SU-DHL-6 (cell line): ENCODE data around the gene RAB10.

Experiments used
- H2AFZ ChIP-seq: fragments of 200-600 bp; sonication (generic); 2 replicates; pipeline ENCODE4 v1.6.1; 2014; ENCODE audit warnings: low read depth, mild to moderate bottlenecking, moderate library complexity, mixed read lengths, antibody characterized with exemption, low read length; ENCODE audit not compliant: severe bottlenecking
- H3F3A ChIP-seq: fragments of 200-600 bp; shearing (Covaris generic); 2 replicates; pipeline ENCODE4 v1.6.0; 2016; ENCODE audit warnings: antibody characterized with exemption, mild to moderate bottlenecking; ENCODE audit not compliant: insufficient read depth
- H3K27ac ChIP-seq: fragments of 200-600 bp; sonication (generic); 2 replicates; pipeline ENCODE4 v1.5.1; 2016; ENCODE audit warnings: low read depth, mild to moderate bottlenecking, low read length, moderate library complexity, mixed read lengths
- H3K27me3 ChIP-seq: fragments of 200-600 bp; sonication (generic), shearing (Covaris generic); 2 replicates; pipeline ENCODE4 v1.6.0; 2014; ENCODE audit warnings: mild to moderate bottlenecking, low read length
- H3K36me3 ChIP-seq: fragments of 200-600 bp; sonication (generic); 2 replicates; pipeline ENCODE4 v1.6.1; 2014; ENCODE audit warnings: mild to moderate bottlenecking, low read length, mixed read lengths
- H3K4me2 ChIP-seq: fragments of 300-600, 200-600 bp; shearing (Covaris generic), sonication (generic); 2 replicates; pipeline ENCODE4 v1.6.0; 2014; ENCODE audit warnings: low read length, low read depth, mild to moderate bottlenecking; ENCODE audit not compliant: poor library complexity, severe bottlenecking
- H3K4me3 ChIP-seq: fragments of 200-600 bp; sonication (generic); 2 replicates; pipeline ENCODE4 v1.5.1; 2014; ENCODE audit warnings: antibody characterized with exemption, low read length, mild to moderate bottlenecking, mixed read lengths; ENCODE audit not compliant: insufficient read depth, poor library complexity, severe bottlenecking
- H3K79me2 ChIP-seq: fragments of 200-600 bp; sonication (generic); 2 replicates; pipeline ENCODE4 v1.6.1; 2014; ENCODE audit warnings: mild to moderate bottlenecking, low read length, moderate library complexity; ENCODE audit not compliant: insufficient read depth
- H3K9ac ChIP-seq: fragments of 200-600 bp; sonication (generic); 2 replicates; pipeline ENCODE4 v1.7.0; 2014; ENCODE audit warnings: mild to moderate bottlenecking, low read length
- H3K9me2 ChIP-seq: fragments of 200-600 bp; sonication (generic); replicated peaks from 2 replicates; pipeline ENCODE4 v1.6.1; 2014; ENCODE audit warnings: low read length; ENCODE audit not compliant: insufficient read depth
- H3K9me3 ChIP-seq: fragments of 200-600 bp; sonication (generic); 2 replicates; pipeline ENCODE4 v1.6.1; 2014; ENCODE audit warnings: low read length, mixed read lengths; ENCODE audit not compliant: insufficient read depth
- H4K20me1 ChIP-seq: fragments of 200-600 bp; sonication (generic); 2 replicates; pipeline ENCODE4 v1.6.1; 2014; ENCODE audit warnings: low read depth, mild to moderate bottlenecking, antibody characterized with exemption, low read length, moderate library complexity, mixed read lengths
- CTCF ChIP-seq: fragments of 200-600 bp; sonication (generic); IDR thresholded peaks from one replicate; pipeline ENCODE4 v1.5.1; 2017; ENCODE audit warnings: antibody characterized with exemption, mild to moderate bottlenecking, low read length, moderate library complexity; ENCODE audit not compliant: insufficient read depth, poor library complexity, severe bottlenecking
- EZH2phosphoT487 ChIP-seq: fragments of 200-600 bp; sonication (generic), shearing (Covaris generic); conservative IDR thresholded peaks from 2 replicates; pipeline ENCODE4 v1.6.1; 2018; ENCODE audit warnings: mild to moderate bottlenecking, antibody characterized with exemption, low read length, moderate library complexity, mixed read lengths

The RAB10 gene

GRCh38 chr2:26043109-26043508, 9.2 kb downstream of the RAB10 start:
- H3K9me2 ChIP-seq = no peaks in the 10 kb centered on the region
- no peak overlapping the region for H2AFZ ChIP-seq
- H3F3A ChIP-seq = no peaks in the 10 kb centered on the region; the same call in 1 of the 2 replicates
- TF ChIP-seq CTCF = no peak
- no peak for TF ChIP-seq EZH2phosphoT487
- no peak overlapping the region for H3K4me2 ChIP-seq
- H3K9me3 ChIP-seq = no peaks in the 10 kb centered on the region
- no peak overlapping the region for H3K4me3 ChIP-seq
- peaks cover 100% of the 10 kb centered on the region for H3K79me2 ChIP-seq
- no peaks in the 10 kb centered on the region for H3K27me3 ChIP-seq
- peaks cover 16% of the 10 kb centered on the region; the same call in 1 of the 2 replicates for H4K20me1 ChIP-seq
- H3K9ac ChIP-seq = no peak overlapping the region
- peaks cover 3% of the 10 kb centered on the region; the same call in 1 of the 2 replicates for H3K36me3 ChIP-seq
- no peak overlapping the region for H3K27ac ChIP-seq

GRCh38 chr2:26043862-26044696, 10.2 kb downstream of the RAB10 start:
- TF ChIP-seq EZH2phosphoT487 = no peak
- no peak for TF ChIP-seq CTCF
- no peaks in the 10 kb centered on the region for H3K27me3 ChIP-seq
- no peak overlapping the region for H3K4me2 ChIP-seq
- H3K9me2 ChIP-seq = no peaks in the 10 kb centered on the region
- H3F3A ChIP-seq = no peaks in the 10 kb centered on the region; the same call in 1 of the 2 replicates
- no peak overlapping the region for H3K4me3 ChIP-seq
- no peak overlapping the region for H3K9ac ChIP-seq
- H4K20me1 ChIP-seq = peaks cover 16% of the 10 kb centered on the region; the same call in 1 of the 2 replicates
- no peak overlapping the region for H2AFZ ChIP-seq
- no peaks in the 10 kb centered on the region for H3K9me3 ChIP-seq
- peaks cover 3% of the 10 kb centered on the region; the same call in 1 of the 2 replicates for H3K36me3 ChIP-seq
- no peak overlapping the region for H3K27ac ChIP-seq
- H3K79me2 ChIP-seq = peaks cover 100% of the 10 kb centered on the region

- Histone ChIP-seq H3K4me3 (no peak overlapping the region), H3K9me2 (no peaks in the 10 kb centered on the region), H2AFZ (no peak overlapping the region), H3K79me2 (peaks cover 99% of the 10 kb centered on the region), H3K27ac (no peak overlapping the region), H3K4me2 (no peak overlapping the region), H3K9me3 (no peaks in the 10 kb centered on the region), H3K36me3 (no peaks in the 10 kb centered on the region), H4K20me1 (peaks cover 12% of the 10 kb centered on the region), H3K9ac (no peak overlapping the region), H3K27me3 (no peaks in the 10 kb centered on the region), H3F3A (no peaks in the 10 kb centered on the region; the same call in 1 of the 2 replicates)
- TF ChIP-seq EZH2phosphoT487 (no peak), CTCF (no peak)
These were observed 14.9 kb downstream of the RAB10 start for GRCh38 chr2:26048791-26049190.
